Measurements from ENCODE around the gene WFIKKN1.

The WFIKKN1 gene

DNA sequence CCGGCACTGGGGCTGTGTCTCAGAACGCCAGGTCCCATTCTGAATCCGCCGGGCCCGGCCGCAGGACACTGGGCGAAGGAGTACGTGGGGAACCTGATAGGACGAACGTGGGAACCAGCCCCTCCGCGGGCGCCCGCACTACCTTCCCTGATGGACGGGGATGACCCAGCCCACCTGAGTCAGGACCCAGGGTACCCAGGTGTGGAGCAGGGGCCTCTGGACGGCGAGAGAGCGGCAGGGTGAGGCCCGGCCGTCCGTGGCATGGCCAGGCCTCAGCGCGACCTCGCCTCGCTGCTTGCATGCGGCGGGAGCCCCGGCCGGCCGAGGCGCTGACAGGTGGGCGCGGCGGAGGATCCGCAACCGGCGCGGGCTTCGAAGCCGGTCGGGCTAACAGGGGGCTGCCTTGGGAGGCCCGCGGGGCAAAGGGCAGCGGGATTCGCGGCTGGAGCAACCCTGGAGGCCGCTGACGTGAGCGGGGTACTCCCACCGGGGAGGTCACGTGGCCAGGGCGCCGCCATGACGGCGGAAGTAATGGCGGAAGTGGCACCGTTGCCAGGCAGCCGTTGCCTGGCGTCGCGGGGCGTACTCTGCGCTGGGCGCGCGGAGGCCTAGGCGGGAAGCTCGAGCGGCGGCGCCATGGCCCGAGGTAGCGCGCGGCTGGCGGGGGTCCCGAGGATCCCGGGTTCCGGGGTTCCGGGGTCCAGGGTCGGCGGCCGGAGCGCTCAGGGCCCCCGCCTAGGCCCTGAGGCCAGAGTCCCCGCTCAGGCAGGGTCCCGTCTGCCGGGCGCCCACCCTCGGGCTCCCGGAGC lies 18.2 kb downstream of the WFIKKN1 start, which contains the start of gene WDR90:
Gene WDR90 (plus strand): TSS at position 585 of the 809 bp plus-strand sequence. CDS start 52 bp downstream, at position 637.
- TF ChIP-seq, protein P1, sequence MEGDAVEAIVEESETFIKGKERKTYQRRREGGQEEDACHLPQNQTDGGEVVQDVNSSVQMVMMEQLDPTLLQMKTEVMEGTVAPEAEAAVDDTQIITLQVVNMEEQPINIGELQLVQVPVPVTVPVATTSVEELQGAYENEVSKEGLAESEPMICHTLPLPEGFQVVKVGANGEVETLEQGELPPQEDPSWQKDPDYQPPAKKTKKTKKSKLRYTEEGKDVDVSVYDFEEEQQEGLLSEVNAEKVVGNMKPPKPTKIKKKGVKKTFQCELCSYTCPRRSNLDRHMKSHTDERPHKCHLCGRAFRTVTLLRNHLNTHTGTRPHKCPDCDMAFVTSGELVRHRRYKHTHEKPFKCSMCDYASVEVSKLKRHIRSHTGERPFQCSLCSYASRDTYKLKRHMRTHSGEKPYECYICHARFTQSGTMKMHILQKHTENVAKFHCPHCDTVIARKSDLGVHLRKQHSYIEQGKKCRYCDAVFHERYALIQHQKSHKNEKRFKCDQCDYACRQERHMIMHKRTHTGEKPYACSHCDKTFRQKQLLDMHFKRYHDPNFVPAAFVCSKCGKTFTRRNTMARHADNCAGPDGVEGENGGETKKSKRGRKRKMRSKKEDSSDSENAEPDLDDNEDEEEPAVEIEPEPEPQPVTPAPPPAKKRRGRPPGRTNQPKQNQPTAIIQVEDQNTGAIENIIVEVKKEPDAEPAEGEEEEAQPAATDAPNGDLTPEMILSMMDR (IDR thresholded peaks at IDR 0.05; ENCODE audit: insufficient read depth, low read depth, low read length, missing control alignments), result no peak
- H3K4me3 ChIP-seq (ENCODE audit: low read length), result peak within 1 kb of the TSS; percentile 76
- DNase-seq (ENCODE audit: low read depth), result peak; percentile 94

GRCh38 chr16:649631-650030 lies 18.8 kb downstream of the WFIKKN1 start:
- DNase-seq (ENCODE audit: low read depth), result no peak
- peak overlapping the region; percentile 76 for H3K4me3 ChIP-seq (ENCODE audit: low read length)
- TF ChIP-seq, protein P1 (IDR thresholded peaks at IDR 0.05; ENCODE audit: insufficient read depth, low read depth, low read length, missing control alignments), result no peak

DNA sequence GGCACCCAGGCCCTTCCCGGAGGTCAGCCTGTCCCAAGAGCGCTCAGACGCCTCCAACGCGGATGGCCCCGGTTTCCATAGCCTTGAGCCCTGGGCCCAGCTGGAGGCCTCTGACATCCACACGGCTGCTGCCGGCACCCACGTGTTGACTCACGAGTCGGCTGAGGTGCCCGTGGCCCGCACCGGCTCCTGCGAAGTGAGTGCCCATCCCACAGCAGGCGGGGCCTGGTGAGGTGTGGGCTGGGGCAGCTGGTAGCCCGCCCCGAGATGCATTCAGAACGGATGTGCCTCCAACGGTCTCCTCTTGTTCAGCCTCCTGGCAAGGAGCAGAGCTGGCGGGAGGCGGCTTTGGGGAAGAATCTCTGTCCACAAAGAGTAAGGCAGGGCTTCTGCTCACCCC lies 21.1 kb downstream of the WFIKKN1 start:
- TF ChIP-seq, protein P1 (IDR thresholded peaks at IDR 0.05; ENCODE audit: insufficient read depth, low read depth, low read length, missing control alignments), result no peak
- DNase-seq (ENCODE audit: low read depth), result no peak
- H3K4me3 ChIP-seq (ENCODE audit: low read length), result no peak overlapping the region

DNA sequence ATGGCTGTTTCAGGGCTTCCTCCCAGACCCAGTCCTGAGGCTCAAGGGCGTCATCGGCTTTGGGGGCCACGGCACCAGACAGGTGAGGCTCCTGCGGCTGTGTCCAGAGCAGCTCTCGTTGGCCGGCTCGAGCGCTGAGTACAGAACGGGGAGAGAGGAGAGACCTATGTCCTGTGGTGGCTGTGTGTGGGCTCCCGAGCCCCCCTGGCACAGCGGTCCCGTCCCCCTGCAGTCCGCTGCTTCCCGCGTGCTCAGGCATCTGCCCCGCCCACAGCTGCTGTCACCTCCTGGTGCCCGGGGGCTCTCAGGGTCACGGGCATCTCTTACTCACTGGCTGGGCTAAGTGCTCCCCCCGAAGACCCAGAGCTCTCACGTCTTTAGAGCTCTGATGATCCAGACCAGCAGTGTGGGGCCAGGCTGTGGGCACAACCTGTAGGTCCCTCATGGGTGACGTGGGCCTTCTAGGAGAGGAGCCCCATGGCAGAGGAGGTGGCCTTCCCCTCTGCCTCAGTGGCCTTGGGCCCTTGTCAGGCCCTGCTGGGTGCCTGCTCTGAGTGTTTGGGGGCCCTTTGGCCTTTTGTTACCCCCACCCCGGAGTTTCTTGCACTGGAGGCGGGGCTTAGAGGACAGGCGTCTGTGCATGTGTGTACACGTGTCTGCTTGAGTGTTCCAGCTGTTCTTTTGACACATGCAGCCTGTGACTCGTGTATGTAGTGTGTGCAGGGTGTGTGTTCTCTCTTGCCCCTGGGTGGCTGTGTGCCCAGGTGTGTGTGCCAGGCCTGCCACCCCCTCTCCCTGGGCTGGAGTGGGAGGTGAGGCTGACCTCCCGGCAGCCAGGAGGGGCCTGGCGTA lies 21.9 kb downstream of the WFIKKN1 start:
- DNase-seq (ENCODE audit: low read depth), result no peak
- H3K4me3 ChIP-seq (ENCODE audit: low read length), result no peak overlapping the region
- TF ChIP-seq, protein P1 (IDR thresholded peaks at IDR 0.05; ENCODE audit: insufficient read depth, low read depth, low read length, missing control alignments), result no peak

DNA sequence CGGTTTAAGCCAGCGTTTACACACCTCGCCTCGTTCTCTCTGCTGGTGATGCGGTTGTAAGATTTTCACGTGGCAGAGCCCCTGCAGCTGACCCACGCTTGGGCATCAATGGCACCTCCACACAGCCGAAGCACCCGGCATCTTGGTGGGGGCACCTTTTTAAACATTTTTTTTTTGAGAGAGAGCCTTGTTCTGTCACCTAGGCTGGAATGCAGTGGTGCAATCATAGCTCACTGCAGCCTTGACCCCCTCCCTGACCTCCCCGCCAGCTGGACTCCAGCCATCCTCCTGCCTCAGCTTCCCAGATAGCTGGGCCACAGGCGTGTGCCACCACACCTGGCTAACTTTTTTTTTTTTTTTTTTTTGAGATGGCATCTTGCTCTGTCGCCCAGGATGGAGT lies 23.2 kb downstream of the WFIKKN1 start:
- no peak overlapping the region for H3K4me3 ChIP-seq (ENCODE audit: low read length)
- TF ChIP-seq, protein P1 (IDR thresholded peaks at IDR 0.05; ENCODE audit: insufficient read depth, low read depth, low read length, missing control alignments), result no peak

GRCh38 chr16:657487-657886 lies 26.7 kb downstream of the WFIKKN1 start:
- no peak overlapping the region for H3K4me3 ChIP-seq (ENCODE audit: low read length)
- TF ChIP-seq, protein P1 (IDR thresholded peaks at IDR 0.05; ENCODE audit: insufficient read depth, low read depth, low read length, missing control alignments), result no peak
- no peak for DNase-seq (ENCODE audit: low read depth)

More for the DNA sequence above, 23.2 kb downstream of the WFIKKN1 start:
- no peak for DNase-seq (ENCODE audit: low read depth)
